Fibroblast of skin of left biceps (primary cell): ENCODE data around the gene WDR54.

Source experiments
- DNase-seq, 2 experiments: peaks; one replicate each; pipeline ENCODE4 v3.0.0-alpha.2; 2013; ENCODE audit warnings: low read depth in 2 of 2

WDR54 gene

GRCh38 chr2:74421221-74421870, at the start of gene WDR54, which contains the start of gene C2orf81:
TSS of gene WDR54 (plus strand) at chr2:74421730. CDS start at chr2:74422154, 424 bp downstream.
TSS of gene C2orf81 (minus strand) at chr2:74421619. CDS start at chr2:74421560, 59 bp downstream.
- peak; percentile 50 to 57 for DNase-seq

DNA sequence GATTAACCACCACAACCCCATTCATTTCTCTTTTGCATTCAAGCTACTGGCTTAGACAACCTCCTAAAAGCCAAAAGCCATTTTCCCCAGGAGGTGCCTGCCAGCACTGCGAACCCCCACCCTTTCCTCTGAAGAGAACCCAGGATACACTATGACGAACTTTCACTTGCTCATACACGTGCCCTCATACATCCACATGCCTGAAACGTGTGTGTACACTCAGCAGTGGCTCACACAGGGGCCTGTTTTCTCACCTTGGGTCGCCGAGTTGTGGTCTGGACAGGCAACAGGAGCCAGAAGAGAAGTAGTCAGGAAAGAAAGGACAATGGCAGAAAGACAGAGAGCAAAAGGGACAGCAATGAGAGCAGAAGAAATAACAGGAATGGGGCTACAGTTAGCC, 48.9 kb upstream of the WDR54 start:
- no peak for DNase-seq

DNA sequence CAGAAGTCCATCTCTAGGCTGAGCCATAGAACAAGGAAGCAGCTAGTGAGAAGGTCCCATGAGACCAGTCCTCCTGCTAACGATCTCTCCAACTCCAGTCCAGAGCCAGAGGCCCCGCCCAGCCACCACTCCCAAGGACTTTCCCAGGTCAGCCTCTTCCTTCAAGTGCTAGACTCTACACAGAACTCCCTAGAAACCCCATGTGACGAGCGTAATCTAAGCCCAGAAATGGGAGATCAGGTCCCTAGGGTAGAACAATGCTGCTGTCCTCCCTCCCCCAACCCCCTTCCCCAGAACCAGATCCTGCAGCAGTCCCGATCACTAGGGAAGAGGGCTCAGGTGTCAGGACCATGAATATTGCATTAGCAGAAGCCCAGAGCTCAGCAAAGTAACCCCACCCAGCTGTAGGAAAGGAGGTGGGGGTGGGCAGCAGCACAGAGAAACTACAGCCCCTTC, 48.3 kb upstream of the WDR54 start:
- no peak for DNase-seq

- no peak for DNase-seq
Observed at GRCh38 chr2:74373985-74374384, 47.5 kb upstream of the WDR54 start.

- peak in 1 of 2 experiments; percentile 16 for DNase-seq
Observed at GRCh38 chr2:74374509-74375205, 46.9 kb upstream of the WDR54 start.

- DNase-seq: no peak
Observed at GRCh38 chr2:74375838-74376237, 45.7 kb upstream of the WDR54 start.

DNA sequence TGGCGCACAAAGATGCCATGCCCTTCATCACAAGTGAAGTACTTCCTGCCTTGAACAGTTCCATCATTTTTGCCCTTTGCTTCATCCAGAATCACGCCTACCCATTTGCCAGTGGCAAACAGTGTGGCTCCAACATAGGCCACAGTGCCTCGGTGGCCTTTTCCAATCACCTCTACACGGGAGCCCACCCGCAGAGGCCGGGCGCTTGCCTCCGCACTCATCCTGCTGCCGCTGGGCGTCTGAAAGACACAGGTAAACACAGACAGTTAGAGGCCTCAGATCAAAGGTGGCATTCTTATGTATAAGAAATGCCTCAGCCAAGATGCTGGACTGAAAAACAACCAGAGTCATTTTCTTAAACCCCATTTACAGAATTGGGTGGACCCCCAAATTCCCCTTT, 43.5 kb upstream of the WDR54 start:
- DNase-seq: no peak

DNA sequence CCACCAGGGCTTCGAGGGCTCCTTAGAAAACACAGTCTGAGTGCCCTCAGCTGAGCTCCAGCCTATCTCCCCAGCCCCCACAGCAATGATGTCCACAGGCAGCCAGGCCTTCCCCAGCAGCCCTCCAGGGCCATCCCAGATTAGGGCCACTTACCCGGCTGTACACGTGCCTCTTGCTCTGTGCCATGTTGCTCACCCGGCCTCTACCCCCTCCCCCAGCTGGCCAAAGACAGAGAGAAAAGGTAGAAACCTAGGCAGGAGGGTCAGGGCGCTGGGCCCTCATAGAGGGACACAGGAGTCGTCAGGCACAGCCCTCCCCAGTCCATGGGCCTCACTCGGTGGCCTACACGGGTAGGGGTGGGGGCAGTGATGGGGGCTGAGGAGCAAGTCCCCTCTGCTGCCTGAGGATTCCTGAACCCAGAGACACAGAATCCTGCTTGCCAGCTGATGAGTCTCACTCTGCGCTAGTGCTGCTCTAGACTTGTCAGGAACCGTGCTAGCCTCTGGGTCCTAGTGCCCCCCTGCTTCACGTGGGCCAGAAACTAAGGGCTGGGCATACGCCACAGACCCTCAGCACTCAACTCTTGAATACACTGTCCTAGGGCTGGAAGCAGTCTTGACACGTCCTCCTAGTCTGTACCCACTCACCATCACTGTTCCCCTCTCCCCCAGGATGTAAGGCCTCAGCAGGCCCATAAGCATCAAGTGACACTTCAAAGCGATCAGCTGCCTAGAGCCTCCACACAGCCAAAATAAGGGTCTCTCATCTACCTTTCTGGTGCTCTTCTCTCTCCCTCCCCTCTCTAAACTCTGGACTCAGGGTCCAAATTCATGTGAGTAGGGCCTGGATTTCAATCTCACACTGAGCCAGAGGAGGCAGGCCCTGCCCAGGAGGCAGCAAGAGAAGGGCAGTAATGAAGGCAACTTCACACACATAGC, 41.4 kb upstream of the WDR54 start, which contains the start of gene DCTN1:
DCTN1 (minus strand) TSS at position 461 of the 939 bp plus-strand sequence; CDS start at position 187, 274 bp downstream.
- DNase-seq: peak in 1 of 2 experiments; percentile 18

DNA sequence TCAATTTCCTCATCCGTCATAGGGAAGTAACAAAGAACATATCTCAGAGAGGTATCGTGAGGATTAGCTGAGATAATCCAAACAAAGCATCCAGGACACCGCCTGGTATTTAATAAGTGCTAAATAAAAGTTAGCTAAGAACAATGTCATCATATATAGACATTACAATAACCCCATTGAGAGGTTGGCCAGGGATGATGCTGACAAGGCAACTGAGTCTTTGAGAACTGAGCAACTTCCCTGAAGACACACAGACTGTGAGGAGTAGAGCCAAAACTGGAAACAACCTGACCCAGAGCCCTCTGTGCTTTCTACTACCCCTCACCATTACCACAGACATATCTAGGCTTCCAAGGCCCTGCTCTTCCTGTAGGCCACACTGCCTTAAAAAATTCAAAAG, 39.8 kb upstream of the WDR54 start:
- no peak for DNase-seq

DNA sequence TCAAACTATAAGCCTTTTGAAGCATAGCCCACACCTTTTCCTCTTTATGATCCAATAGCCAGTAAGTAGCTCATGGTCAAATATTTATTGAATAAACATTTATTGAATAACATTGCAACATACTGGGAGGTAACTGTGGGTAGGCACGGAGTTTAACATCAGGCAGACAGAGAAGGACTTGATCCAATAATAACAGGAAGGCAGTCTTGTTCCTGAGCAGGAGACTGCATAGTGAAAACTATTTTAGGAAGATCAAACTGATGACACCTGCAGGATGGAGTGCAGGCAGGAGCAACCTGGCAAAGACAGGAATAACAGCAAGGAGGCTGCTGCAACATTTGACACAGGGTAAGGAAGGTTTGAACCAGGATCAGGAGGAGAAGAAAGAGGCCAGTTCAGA, 38.3 kb upstream of the WDR54 start:
- no peak for DNase-seq

GRCh38 chr2:74384051-74384450, 37.5 kb upstream of the WDR54 start:
- no peak for DNase-seq

DNA sequence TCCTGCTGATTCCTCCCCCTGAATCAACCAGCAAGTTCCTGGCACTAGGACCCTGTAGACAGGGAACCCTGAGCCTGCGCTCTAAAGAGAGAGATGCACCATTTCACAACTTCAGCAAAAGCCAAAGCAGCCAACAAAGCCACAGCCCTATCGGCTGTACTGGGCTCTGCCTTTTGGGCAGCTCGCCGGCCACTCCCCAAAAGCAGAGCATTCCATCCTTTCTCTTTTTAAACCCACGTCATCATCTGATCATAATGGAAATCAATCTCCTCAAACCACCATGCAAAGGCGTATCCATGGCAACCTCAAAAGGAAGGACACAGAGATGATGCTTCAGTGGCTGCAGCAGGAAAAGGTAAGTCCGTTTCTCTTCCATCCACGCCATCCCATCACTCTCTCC, 36.1 kb upstream of the WDR54 start:
- DNase-seq: no peak

GRCh38 chr2:74387346-74387745, 34.2 kb upstream of the WDR54 start:
- no peak for DNase-seq

GRCh38 chr2:74390606-74391005, 30.9 kb upstream of the WDR54 start:
- no peak for DNase-seq

DNA sequence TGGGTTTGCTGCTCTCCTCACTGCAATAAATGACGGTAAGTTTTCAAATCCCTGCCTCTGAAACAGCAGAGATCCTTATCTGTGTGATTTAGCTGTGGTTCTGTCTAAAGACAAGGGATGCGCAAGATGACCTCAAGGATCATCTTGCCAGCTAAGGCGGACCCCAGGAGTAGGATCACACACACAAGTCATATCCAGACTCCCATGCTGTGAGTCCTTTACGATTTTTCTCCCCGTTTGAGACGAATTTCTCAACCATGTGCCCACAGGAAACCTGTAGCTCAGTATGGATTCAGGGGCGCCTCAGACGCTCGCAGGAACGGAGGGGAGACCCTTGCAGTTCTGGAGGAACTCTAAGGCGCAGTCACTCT, 30.3 kb upstream of the WDR54 start:
- DNase-seq: no peak

GRCh38 chr2:74391580-74392448, 29.7 kb upstream of the WDR54 start:
- DNase-seq: peak; percentile 62 to 67

- no peak for DNase-seq
Observed at GRCh38 chr2:74392449-74392743, 29.1 kb upstream of the WDR54 start.

DNA sequence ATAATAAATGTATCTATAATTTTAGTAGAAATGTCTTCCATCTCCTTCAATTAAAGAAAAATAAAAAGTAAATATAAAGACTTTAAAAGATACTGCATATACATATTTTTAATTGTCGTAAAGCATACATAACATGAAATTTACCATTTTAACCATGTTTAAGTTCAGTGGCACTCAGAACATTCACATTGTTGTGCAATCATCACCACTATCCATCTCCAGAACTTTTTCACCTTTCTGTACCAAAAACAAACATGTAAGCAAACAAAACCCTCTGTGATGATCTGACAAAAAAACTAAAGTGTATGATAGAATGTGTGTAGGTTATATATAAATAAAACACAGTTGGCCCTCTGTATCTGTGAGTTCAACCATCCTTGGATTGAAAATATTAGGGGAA, 28.0 kb upstream of the WDR54 start:
- no peak for DNase-seq

DNA sequence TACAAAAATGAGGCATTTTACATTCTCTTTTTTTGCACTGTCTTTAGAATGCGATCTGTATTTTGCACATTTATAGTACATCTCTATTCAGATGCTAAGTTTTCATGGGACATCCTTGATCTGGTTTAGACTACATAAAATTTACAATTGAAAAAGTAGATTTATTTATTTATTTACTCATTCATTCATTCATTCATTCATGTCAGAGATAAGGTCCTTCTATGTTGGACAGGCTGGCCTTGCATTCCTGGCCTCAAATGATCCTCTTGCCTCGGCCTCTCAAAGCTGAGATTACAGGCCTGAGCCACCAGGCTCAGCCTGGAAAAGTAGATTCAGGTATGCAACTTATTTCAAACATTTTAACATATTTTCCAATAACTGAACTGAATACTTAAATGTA, 25.4 kb upstream of the WDR54 start:
- DNase-seq: no peak

- no peak for DNase-seq
Observed at GRCh38 chr2:74399785-74400184, 21.7 kb upstream of the WDR54 start.

GRCh38 chr2:74401891-74402290, 19.6 kb upstream of the WDR54 start:
- DNase-seq: no peak
